Suppressor macrophage (primary cell): ENCODE measurements around the gene PCSK9.
A peak's percentile ranks its signal among the peaks of the same experiment; 100 is the strongest.

Experiments used
- DNase-seq, 4 experiments: peaks; one replicate each; pipeline ENCODE4 v3.0.0-alpha.2; 2020 to 2022

The PCSK9 gene

GRCh38 chr1:55060133-55060999 is 21.0 kb downstream of the PCSK9 start:
- no peak for DNase-seq

GRCh38 chr1:55061000-55061705 is 21.8 kb downstream of the PCSK9 start:
- no peak for DNase-seq

- DNase-seq = no peak
These were observed 22.5 kb downstream of the PCSK9 start for GRCh38 chr1:55061706-55062321.

- DNase-seq = no peak
These were observed 23.6 kb downstream of the PCSK9 start for GRCh38 chr1:55062801-55063576.

- DNase-seq = no peak
These were observed 24.2 kb downstream of the PCSK9 start for GRCh38 chr1:55063577-55063942.

GRCh38 chr1:55064071-55064581 is 24.8 kb downstream of the PCSK9 start:
- DNase-seq = no peak

GRCh38 chr1:55064861-55065263 is 25.5 kb downstream of the PCSK9 start:
- no peak for DNase-seq

GRCh38 chr1:55065648-55066047 is 26.3 kb downstream of the PCSK9 start:
- DNase-seq = no peak

- no peak for DNase-seq
These were observed 27.9 kb downstream of the PCSK9 start for GRCh38 chr1:55067022-55067778.

GRCh38 chr1:55067914-55068313 is 28.6 kb downstream of the PCSK9 start:
- DNase-seq = no peak

GRCh38 chr1:55068638-55069037 is 29.3 kb downstream of the PCSK9 start:
- DNase-seq = no peak

GRCh38 chr1:55069280-55069679 is 29.9 kb downstream of the PCSK9 start:
- DNase-seq = no peak

GRCh38 chr1:55070293-55071164 is 31.2 kb downstream of the PCSK9 start:
- DNase-seq = no peak

- peak in 3 of 4 experiments; percentile 19 to 36 (median 27) for DNase-seq
These were observed 32.1 kb downstream of the PCSK9 start for GRCh38 chr1:55071477-55071876.

- no peak for DNase-seq
These were observed 34.0 kb downstream of the PCSK9 start for GRCh38 chr1:55073187-55073916.

- no peak for DNase-seq
These were observed 35.1 kb downstream of the PCSK9 start for GRCh38 chr1:55074455-55074854.

- DNase-seq = no peak
These were observed 37.0 kb downstream of the PCSK9 start for GRCh38 chr1:55076356-55076755.

- no peak for DNase-seq
These were observed 39.1 kb downstream of the PCSK9 start for GRCh38 chr1:55078470-55078869.

GRCh38 chr1:55079651-55080050 is 40.3 kb downstream of the PCSK9 start:
- no peak for DNase-seq
